Measurements from ENCODE around the gene TDRD12. TPM values are rescaled to one million over a fixed set of nuclear protein-coding genes. Genes with fewer than 3 reads are reported as not detected.

The TDRD12 gene
- total and polyA plus RNA-seq, 2 experiments from 2014 or later: 0.68 to 2.8 TPM

DNA sequence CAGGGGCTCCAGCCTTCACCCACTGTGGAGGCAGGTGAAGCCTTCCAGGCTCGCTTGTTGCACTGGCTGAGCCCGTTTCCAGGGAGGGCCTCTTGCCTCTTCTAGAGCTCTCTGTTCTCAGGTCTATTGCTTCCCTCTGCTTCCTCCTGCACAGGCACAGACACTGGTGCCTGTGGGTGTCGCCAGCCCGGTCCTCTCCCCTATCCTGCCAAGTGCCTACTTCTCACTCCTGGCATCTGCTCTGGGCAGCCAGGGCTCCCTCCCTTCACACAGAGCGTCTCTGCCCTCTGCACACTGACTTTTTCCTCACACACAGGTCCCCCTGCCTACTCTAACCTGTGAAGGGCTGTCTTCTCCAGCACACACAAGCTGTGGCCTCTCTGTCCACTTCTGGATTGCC is 89.7 kb downstream of the TDRD12 start:
- no peak for TF ChIP-seq JUNB (IDR thresholded peaks at IDR 0.05; ENCODE audit: unreplicated experiment)
- no peak for TF ChIP-seq ETS1 (IDR thresholded peaks at IDR 0.05)
- TF ChIP-seq, protein P1, sequence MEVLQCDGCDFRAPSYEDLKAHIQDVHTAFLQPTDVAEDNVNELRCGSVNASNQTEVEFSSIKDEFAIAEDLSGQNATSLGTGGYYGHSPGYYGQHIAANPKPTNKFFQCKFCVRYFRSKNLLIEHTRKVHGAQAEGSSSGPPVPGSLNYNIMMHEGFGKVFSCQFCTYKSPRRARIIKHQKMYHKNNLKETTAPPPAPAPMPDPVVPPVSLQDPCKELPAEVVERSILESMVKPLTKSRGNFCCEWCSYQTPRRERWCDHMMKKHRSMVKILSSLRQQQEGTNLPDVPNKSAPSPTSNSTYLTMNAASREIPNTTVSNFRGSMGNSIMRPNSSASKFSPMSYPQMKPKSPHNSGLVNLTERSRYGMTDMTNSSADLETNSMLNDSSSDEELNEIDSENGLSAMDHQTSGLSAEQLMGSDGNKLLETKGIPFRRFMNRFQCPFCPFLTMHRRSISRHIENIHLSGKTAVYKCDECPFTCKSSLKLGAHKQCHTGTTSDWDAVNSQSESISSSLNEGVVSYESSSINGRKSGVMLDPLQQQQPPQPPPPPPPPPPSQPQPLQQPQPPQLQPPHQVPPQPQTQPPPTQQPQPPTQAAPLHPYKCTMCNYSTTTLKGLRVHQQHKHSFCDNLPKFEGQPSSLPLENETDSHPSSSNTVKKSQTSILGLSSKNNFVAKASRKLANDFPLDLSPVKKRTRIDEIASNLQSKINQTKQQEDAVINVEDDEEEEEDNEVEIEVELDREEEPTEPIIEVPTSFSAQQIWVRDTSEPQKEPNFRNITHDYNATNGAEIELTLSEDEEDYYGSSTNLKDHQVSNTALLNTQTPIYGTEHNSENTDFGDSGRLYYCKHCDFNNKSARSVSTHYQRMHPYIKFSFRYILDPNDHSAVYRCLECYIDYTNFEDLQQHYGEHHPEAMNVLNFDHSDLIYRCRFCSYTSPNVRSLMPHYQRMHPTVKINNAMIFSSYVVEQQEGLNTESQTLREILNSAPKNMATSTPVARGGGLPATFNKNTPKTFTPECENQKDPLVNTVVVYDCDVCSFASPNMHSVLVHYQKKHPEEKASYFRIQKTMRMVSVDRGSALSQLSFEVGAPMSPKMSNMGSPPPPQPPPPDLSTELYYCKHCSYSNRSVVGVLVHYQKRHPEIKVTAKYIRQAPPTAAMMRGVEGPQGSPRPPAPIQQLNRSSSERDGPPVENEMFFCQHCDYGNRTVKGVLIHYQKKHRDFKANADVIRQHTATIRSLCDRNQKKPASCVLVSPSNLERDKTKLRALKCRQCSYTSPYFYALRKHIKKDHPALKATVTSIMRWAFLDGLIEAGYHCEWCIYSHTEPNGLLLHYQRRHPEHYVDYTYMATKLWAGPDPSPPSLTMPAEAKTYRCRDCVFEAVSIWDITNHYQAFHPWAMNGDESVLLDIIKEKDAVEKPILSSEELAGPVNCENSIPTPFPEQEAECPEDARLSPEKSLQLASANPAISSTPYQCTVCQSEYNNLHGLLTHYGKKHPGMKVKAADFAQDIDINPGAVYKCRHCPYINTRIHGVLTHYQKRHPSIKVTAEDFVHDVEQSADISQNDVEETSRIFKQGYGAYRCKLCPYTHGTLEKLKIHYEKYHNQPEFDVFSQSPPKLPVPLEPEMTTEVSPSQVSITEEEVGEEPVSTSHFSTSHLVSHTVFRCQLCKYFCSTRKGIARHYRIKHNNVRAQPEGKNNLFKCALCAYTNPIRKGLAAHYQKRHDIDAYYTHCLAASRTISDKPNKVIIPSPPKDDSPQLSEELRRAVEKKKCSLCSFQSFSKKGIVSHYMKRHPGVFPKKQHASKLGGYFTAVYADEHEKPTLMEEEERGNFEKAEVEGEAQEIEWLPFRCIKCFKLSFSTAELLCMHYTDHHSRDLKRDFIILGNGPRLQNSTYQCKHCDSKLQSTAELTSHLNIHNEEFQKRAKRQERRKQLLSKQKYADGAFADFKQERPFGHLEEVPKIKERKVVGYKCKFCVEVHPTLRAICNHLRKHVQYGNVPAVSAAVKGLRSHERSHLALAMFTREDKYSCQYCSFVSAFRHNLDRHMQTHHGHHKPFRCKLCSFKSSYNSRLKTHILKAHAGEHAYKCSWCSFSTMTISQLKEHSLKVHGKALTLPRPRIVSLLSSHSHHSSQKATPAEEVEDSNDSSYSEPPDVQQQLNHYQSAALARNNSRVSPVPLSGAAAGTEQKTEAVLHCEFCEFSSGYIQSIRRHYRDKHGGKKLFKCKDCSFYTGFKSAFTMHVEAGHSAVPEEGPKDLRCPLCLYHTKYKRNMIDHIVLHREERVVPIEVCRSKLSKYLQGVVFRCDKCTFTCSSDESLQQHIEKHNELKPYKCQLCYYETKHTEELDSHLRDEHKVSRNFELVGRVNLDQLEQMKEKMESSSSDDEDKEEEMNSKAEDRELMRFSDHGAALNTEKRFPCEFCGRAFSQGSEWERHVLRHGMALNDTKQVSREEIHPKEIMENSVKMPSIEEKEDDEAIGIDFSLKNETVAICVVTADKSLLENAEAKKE (CRISPR knock-in tag; IDR thresholded peaks at IDR 0.05): no peak
- TF ChIP-seq STAT1 (IDR thresholded peaks at IDR 0.05; ENCODE audit: unreplicated experiment): no peak
- no peak for TF ChIP-seq CREB1 (CRISPR knock-in tag; IDR thresholded peaks at IDR 0.05; ENCODE audit: low read depth)
- TF ChIP-seq, protein P2, sequence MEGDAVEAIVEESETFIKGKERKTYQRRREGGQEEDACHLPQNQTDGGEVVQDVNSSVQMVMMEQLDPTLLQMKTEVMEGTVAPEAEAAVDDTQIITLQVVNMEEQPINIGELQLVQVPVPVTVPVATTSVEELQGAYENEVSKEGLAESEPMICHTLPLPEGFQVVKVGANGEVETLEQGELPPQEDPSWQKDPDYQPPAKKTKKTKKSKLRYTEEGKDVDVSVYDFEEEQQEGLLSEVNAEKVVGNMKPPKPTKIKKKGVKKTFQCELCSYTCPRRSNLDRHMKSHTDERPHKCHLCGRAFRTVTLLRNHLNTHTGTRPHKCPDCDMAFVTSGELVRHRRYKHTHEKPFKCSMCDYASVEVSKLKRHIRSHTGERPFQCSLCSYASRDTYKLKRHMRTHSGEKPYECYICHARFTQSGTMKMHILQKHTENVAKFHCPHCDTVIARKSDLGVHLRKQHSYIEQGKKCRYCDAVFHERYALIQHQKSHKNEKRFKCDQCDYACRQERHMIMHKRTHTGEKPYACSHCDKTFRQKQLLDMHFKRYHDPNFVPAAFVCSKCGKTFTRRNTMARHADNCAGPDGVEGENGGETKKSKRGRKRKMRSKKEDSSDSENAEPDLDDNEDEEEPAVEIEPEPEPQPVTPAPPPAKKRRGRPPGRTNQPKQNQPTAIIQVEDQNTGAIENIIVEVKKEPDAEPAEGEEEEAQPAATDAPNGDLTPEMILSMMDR (conservative IDR thresholded peaks at IDR 0.05; ENCODE audit: low read depth in 2 of 2): no peak
- no peak for TF ChIP-seq EZH2 (IDR thresholded peaks at IDR 0.05; ENCODE audit: low read depth, unreplicated experiment)
- no peak for TF ChIP-seq NANOG (IDR thresholded peaks at IDR 0.05; ENCODE audit: borderline replicate concordance)
- Histone ChIP-seq H3K9me2 (ENCODE audit: insufficient read depth) (no peaks in the 10 kb centered on the region), H3K79me2 (replicated peaks; ENCODE audit: insufficient read depth) (no peaks in the 10 kb centered on the region), H3K27ac (ENCODE audit: low read depth) (no peak overlapping the region), H3K36me3 (ENCODE audit: insufficient read depth) (no peaks in the 10 kb centered on the region), H3K27me3 (ENCODE audit: insufficient read depth) (no peaks in the 10 kb centered on the region), H3F3A (replicated peaks; ENCODE audit: low read depth) (no peaks in the 10 kb centered on the region), H3K4me3 (no peak overlapping the region), H4K20me1 (replicated peaks; ENCODE audit: insufficient read depth) (no peaks in the 10 kb centered on the region), H2AFZ (no peak overlapping the region), H3K4me1 (ENCODE audit: insufficient read depth) (no peaks in the 10 kb centered on the region), H3K4me2 (no peak overlapping the region)
- Mint-ChIP-seq H3K4me1 (peaks cover 9% of the 10 kb centered on the region), H3K36me3 (ENCODE audit: low read depth) (no peaks in the 10 kb centered on the region), H3K27me3 (ENCODE audit: insufficient read depth, low read depth, poor library complexity) (no peaks in the 10 kb centered on the region), H3K4me3 (no peak overlapping the region), H3K9me3 (no peaks in the 10 kb centered on the region; the same call in 2 of the 3 replicates), H3K27ac (no peak overlapping the region)
- DNase-seq (ENCODE audit: low spot score): no peak
- no peak for ATAC-seq
